Measurements from ENCODE around the gene TMEM37.

TMEM37 gene

DNA sequence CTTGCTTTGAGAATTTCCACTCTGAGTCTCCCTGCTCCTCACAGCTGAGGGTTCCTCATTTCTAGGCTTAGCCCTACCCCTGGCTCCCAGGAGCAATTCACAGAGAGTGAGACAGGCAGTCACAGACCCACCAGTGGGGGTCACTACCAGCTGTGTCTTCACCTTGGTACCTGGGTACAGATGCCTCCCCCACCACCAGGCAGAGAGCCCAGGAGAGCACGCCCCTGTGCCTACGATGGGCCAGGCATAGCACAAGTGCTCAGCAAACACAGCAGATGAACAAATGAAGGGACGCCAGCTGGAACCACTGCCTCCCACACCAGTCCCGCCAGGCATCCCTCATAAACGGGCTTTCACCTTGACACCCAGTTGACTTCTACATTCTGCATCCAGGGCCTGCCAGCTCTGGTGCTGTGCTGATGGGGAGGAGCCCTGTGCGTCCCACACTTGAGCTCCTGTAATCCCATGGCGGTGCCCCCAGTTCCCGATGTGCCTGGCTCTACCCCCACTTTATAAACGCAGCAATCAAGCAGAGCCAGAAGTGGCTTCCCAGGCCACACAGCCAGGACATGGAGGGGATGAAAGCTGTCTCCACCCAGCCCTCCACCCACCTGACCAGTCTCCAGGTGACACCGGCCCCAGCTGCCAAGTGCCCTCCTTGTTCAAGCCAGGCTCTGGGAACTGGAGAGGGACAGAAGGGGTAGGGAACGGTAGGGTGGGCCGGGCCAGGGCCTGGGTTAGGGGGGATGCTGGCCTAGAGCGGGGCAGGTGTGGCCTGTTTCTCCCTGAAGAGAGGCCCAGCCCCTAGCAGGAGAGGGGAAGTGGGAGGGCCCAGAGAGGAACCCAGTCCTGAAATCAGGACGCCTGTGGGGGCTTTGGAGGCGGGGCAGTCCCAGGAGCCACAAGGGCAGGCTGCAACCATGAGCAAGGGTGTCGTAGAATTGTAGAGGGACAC lies 50.1 kb downstream of the TMEM37 start:
- DNase-seq: no peak

- no peak for DNase-seq
Observed at GRCh38 chr2:119482481-119483394, 51.1 kb downstream of the TMEM37 start.

- no peak for DNase-seq
Observed at GRCh38 chr2:119483395-119483753, 51.7 kb downstream of the TMEM37 start.

- no peak for DNase-seq
Observed at GRCh38 chr2:119483896-119484718, 52.5 kb downstream of the TMEM37 start.

DNA sequence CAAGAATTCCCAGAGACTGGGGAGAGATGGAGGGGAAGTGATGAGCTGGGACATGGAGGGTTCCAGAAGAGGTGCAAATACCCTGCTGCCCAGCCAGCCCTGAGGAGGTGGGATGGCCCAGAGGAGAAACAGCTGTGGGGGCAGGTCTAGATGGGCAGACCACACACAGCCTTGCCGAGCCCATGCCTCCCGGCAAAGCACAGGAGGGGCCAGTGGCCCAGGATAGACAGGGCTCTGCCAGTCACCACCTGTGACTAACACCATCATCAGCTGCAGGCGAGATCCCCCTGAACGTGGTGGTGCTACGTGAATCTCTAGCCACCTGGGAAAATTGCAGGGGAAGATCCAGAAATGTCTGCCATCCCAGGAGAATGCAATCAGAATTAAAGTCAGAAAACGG lies 53.2 kb downstream of the TMEM37 start:
- no peak for DNase-seq

DNA sequence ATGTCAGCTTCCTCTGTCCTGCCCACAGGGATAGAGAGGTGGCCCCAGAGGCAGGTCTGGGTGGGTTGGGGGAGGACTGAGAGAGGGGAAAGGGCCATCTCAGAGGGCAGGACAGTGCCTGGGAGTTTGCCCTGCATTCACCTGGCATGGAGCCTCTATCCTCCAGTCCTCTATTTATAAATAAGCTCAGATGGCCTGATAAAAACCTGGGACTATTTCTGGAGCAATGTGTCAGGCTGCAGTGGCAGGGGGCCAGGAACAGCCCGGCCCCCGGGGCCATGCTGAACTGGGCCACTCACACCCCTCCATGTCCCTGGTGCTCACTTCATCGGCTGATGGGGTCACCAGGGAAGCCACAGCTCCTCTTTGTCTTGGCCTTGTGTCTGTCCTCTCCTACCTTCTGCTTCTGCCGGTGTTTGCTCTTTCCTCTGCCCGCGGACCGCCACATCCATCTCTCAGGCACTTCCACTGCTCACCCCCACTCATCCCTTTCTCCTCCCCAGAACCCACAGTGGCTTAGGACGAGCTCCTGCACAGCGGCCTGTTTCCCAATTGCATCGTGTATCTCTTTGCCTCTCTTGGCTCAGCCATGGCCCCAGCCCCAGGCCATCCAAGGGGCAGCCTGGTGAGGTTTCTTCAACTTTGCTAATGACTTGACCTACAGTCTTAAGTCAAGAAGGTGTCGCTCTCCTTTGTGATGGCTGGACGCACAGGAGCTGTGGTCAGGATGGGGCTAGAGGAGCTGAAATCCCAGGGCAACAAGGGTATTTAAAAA lies 53.9 kb downstream of the TMEM37 start:
- DNase-seq: no peak

GRCh38 chr2:119486196-119486827 lies 54.7 kb downstream of the TMEM37 start:
- no peak for DNase-seq

- no peak for DNase-seq
Observed at GRCh38 chr2:119486886-119487285, 55.2 kb downstream of the TMEM37 start.

DNA sequence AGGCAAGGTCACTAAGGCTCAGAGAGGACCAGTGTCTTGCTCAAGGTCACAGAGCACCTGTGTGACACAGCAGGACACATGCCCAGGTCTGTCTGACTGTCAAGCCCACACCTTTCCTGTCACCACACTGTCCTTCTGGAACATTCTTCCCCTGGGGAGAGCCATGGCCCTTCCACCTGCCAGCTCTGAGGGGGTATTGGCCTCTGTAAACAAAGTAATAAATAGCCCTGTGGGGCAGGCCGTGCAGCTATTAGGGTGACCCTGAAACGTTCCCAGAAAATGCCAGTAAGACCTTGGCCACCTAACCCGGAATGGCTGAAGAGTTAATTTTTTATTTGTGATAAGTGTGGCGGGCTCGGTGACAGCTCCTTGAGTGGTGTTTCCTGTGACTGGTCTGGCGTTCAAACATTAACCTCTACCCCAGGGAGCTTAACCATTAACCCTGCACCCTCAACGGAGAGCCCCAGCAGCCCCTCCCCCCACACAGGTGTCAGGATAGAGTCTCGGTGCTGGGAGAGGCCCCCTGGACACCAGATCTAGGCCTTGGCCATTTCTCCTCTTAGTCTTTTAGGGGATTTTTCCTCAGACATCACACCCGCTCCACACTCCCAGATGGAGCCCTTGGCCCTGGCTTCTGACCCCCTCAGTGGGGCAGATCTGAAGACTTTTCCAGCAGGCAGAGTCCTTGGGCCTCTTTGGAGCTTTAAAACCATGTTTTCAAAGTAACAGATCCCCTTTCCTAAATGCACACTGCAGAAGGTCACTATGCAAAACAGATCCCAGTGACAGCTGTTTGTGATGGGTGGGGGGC lies 56.0 kb downstream of the TMEM37 start:
- DNase-seq: no peak
